HG03045 (cell line): Measurements from ENCODE around the gene NDNF.

ENCODE experiments used
- ATAC-seq: cut with Tn5 transposase; IDR thresholded peaks from one replicate; pipeline ENCODE4 v1.9.1; 2021; ENCODE audit warnings: mild to moderate bottlenecking, moderate library complexity; ENCODE audit not compliant: unreplicated experiment

The NDNF gene, protein sequence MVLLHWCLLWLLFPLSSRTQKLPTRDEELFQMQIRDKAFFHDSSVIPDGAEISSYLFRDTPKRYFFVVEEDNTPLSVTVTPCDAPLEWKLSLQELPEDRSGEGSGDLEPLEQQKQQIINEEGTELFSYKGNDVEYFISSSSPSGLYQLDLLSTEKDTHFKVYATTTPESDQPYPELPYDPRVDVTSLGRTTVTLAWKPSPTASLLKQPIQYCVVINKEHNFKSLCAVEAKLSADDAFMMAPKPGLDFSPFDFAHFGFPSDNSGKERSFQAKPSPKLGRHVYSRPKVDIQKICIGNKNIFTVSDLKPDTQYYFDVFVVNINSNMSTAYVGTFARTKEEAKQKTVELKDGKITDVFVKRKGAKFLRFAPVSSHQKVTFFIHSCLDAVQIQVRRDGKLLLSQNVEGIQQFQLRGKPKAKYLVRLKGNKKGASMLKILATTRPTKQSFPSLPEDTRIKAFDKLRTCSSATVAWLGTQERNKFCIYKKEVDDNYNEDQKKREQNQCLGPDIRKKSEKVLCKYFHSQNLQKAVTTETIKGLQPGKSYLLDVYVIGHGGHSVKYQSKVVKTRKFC

DNA sequence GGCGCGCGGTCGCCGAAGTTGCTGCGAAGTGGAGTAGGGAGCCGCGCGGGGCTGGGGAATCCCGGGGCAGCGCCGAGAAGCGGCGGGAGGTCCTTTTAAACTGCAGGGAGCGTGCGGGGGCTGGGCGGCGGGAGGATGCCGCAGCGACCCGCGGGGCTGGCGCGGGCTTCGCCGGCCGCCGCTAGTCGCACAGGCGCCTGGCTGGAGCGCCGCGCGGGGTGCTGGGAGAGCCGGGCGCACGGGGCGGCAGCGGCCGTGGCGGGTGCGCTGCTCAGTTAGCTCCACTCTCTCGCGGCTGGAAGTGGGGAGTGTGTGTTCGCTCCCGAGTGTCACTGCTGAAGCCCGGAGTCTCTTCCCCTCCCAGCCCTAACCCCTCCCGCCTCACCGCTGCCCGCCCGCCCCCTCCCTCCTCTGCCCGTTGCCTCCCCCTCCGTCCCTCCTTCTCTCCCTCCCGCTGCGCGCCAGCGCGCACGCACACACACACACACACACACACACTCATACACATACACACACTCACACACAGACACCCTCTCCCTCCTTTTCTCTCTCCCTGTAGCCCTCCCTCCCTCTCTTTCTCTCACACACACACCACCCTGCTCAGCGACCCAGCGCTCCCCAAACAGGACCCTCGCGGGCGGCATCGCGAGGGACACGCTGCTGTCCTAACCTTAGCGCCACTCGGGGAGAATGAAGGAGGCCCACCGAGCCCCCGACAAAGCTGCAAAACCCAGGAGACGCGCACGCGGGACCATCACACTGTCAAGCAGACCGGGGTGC, at the start of gene NDNF:
TSS of gene NDNF (minus strand) at position 312 of the 780 bp plus-strand sequence. CDS start 26,698 bp downstream, outside the sequence.
- no peak for ATAC-seq

DNA sequence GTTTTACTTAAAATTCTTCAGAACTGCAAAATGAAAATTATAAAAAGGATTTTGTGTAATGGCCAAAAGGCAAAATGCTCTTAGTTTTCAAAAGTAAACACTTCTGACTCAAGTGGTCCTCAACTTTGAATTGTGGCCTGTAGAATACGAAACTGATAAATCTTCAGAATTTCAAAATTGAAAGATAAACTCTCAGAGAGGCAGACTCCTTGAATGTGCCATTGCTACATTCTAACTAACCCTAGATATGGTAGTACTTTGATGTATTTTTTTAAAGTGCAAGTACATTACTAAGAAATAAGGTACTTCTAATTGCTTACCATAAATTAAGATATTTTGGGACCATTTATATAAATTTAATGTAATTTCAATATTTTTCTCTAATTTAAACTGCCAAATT, 47.4 kb upstream of the NDNF start:
- ATAC-seq = no peak

DNA sequence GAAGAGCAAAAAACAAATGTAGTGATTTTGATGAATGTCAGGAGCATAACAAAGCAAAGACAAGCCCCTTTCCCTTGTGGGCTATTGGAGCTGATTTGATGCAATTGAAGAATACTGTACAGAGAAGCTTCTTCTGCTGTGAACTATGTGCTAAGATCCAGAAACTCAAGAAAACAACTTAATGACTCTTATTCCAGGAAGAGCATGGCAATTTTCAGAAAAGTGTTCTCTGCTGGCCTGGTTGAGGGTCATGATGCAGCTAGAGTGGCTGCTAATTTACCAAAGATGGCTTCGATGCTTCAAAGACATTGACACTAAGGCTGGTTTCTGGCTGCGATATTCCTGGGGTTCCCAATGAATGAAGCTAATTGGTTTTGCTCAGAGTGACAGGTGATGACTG, 46.0 kb upstream of the NDNF start:
- no peak for ATAC-seq

DNA sequence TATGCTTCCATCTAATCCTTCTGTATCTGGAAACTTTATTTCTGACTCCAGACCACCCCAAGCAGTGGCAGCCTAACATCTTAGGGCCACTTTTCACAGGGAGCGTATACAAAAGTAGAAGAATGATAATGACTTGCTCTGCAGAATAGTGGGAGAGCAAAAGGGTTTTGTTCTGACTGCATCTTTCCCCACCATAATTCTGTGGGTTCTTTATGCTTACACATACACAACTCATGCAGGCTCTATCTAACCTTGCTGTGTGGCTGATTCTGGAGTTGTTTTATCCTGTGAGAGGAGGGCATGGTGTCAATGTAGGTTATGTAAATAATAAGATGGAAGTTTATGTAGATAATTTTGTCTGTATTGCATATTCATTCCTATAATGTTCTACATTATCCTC, 42.4 kb upstream of the NDNF start:
- ATAC-seq = no peak

DNA sequence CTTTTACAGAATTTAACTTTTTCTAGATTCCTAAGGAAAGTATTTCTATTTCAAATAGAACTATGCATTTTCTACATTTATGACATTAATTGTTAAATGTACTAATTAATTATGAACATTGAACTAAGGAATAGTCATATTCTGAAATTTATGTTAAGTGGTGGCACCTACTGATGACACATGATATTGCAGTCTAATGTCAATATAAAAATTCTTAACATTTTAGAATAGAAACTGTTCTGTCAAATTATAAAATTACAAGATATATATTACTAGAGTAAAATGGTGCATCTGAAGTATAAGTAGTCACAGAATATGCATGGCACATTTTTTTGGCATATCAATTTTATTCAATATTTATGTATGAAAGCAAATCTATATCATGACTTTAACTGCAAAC, 40.2 kb upstream of the NDNF start:
- no peak for ATAC-seq

DNA sequence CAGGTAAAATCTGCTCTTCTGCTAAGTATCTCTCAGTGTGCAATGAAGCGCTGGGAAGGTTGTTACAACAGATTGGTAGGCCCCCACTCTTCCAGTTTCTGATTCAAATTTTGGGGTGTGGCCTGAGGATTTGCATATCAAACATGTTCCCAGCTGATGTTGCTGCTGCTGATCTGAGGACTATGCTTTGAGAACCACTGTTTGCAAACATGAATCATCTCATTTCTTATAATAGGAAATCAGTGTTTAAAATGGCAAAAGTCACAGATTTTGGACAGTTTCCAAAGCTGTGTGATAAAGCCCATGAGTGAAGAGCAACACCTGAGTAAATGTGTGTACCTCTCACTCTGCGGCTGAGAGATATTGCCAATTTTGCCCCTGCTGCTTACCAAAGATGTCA, 36.2 kb upstream of the NDNF start:
- no peak for ATAC-seq

DNA sequence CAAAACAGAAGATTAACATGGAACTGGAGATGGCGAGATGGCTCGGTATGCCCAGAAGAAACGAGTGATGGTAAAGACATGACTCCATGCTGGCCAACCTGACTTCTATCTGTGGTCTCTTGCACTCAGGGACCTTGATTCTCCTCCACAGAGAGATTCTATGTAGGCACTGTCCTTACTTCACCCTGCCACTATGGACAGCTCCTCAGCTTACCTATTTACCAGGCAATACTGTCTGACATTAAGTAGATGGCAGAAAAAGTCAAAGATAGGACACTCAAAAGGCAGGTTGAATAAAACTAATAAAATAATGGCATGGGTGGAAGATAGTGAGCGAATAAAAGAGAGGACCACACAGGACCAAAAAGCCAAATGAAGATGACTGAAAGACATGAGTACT, 35.2 kb upstream of the NDNF start:
- ATAC-seq = no peak

DNA sequence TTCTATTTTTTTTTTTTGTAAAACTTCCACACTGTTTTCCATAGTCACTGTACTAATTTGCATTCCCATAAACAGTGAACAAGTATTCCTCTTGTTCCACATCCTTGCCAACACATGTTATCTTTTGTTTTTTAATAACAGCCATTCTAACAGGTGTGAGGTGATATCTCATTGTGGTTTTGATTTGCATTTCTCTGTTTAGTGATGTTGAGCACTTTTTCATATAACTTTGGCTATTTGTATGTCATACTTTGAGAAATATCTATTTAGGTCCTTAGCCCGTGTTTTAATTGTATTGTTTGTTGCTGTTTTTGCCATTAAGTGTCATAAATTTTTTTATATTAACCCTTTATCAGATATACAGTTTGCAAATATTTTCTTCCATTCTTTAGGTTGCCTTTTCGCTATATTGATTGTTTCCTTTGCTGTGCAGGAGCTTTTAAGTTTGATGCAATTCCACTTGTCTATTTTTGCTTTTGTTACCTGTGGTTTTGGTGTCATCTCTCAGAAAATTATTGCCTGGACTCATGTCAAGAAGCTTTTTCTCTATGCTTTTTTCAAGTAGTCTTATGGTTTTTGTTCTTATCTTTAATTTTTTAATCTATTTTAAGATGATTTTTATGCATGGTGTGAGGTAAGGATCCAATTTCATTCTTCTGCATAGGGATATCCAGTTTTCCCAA, 27.9 kb upstream of the NDNF start:
- ATAC-seq = no peak

DNA sequence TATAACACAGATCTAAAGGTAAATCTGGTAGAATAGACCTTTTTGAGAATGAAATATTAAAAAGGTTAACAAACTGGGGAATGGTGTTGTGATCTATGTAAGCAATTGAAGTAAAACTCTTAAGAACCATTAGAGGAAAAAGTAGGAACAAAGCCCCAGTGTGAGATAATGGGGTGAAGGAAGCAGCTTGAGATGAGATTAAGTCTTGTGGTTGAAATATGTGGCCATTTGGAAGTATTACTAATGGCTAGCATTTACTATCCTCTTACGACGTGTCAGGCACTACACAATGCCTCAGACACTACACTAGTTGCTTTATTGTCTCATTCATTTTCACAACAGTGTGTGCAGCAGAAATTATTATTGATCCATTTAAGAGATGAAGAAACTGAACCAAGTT, 25.9 kb upstream of the NDNF start:
- ATAC-seq = no peak

DNA sequence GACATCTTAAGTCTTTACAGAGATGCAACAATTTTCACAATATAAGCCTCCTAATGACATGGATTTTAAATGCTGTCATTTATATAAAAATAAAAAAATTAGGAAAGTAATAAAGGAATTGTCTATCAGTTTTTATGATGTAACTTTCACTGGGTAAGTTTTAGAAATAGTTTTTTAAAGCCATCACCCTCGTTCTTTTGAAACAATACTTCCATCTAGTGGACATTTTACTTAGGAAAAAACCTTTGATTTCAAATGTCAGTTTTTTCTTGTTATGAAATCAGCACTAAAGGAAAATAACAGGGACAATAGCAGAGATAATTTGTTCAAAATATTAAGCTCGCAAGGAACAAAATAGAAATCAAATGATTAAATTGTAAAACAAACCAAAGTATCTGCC, 24.3 kb upstream of the NDNF start:
- no peak for ATAC-seq

DNA sequence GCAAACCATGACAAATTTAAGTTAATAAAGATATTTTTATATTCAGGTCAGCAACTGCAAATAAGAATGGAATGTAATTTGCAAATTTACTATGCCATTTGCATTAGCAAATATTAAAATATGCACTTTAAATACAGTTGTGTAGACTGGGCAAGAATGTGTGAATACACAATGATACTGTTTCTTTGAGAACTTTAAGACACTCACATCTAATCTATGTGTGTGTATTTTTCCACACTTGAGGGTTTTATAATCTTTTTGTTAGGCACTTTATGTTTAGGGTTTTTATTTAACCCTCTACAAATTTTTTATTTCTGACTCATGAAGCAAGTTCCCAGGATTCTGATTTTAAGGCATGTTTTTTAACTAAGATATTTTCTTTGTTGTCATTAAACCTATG, 23.9 kb upstream of the NDNF start:
- ATAC-seq = no peak

DNA sequence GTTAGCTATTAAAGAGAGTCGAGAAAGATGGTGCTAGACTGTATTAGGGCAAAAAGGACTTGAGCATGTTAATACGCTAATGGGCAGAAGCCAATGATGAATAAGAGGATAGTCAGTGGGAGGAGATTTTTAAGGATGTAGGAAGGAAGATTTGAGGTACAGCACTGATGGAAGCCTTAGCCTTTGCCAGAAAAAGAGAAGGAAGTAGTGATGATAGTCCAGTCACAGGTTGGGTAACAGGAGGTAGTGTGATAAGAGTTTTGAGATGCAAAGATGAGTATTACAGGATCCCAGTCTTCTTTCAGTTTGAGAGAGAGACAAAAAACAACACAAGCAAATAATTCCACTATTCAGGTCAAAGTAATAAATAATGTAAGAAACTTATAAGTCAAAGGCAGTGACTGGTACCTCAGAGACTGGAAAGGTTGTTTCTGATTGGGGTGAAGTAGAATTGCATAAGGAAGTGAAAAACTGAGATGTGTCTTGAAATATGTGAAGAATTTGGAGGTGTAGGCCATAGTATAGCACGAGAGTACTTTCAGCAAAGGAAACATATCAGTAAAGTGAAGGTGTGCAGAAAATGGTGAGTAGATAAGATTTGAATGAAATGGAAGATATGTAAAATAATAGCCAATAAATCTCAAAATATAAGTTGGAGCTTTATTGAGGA, 22.1 kb upstream of the NDNF start:
- ATAC-seq = no peak

DNA sequence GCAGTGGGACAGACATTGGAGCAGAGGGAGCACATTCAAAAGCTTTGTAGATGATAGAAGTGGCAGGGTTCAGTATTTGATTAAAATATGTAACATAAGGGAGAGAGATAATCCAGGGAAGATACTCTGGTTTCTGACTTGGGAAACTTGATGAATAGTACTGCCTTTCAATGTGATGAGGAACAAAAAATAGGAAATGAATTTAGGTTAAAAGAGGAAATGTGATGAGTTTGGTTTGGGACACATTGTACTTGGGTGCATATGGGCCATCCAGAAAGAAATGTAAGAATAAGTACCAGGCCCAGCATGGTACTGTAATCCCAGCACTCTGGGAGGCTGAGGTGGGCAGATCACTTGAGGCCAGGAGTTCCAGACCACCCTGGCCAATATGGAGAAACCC, 20.9 kb upstream of the NDNF start:
- no peak for ATAC-seq

DNA sequence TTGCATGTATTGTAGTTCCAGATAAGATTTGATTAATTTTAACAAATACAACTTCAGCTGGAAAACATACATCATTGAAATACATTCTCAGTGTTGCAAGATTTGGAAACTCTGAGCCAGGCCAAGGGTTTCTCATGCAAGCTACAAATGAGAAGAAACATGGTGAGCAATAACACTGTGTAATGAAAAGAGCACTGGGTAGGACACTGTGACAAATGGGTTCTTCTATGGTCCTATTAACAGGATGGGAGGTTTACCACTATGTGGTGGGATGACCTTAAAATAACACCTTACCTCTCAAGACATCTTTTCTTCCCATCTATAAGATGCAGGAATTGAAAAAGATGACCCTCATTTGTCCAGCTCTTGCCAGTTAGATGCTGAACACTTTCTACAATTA, 19.6 kb upstream of the NDNF start:
- no peak for ATAC-seq

DNA sequence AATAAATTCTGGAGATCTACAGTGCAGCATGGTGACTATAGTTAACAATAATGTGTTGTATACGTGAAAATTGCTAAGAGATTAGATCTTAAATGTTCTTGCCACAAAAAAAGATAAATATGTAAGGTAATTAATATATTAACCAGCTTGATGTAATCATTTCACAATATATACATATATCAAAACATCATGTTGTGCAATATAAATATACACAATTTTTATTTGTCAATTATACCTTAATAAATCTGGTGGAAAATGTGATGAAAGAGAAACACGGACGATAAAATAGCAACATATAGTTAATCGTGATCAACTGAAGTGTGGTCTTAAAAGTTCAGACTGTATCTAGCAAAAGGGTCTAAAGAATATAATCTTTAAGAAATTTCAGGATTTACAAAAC, 16.5 kb upstream of the NDNF start:
- ATAC-seq = no peak

DNA sequence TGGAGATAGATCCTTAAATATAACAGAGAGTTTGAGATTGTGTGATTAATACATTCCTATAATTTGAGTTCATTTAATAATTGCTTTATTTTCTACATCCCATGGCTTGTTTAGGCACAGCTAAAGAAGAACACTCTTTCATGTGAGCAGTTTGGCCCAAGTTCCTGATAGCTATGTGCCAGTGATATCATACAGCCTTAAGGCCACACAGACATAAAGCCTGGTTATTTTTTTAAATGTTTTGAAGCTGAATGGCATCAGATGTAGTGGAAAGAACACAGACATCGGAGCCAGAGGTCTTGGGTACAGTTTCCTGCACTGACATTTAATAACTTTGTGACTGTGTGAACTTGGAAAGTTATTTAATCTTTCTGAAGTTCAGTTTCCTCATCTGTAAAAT, 7.0 kb upstream of the NDNF start:
- no peak for ATAC-seq

DNA sequence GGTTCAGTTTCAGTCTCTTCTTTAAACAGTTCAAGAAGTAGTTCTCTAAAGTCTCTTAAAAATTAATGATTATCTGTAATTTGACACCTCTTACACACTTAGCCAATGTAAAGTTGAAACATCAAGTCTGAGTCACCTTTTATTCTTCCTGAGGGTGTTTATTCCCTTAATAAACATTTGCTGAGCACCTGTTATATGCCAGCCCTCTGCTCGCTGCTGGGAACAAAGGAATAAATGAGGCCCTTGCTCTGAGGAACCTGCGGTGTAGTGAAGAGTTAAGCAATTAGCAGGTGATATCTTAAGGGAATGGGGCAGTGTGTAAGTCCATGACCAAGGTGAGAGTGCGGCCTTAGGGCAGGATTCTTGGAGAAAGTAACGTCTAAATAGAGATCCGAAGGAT, 5.2 kb upstream of the NDNF start:
- ATAC-seq = no peak

DNA sequence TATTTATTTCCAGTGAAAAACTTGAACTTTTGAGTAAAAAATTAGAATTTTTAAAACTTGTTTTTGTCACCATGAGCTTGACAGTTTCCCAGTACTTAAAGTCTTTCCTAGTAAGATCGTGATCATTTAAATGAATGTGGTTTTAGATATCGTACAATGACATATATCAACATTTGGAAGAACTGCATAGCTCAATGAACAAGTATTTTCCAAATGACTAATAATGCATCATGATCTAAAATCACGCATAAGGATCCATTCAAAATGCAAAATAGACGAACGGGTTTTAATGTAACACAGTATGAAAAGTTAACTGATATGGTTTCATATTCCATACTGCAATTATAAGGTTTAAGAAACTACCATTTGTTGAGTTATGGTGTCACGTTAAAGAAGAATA, 4.1 kb upstream of the NDNF start:
- no peak for ATAC-seq

DNA sequence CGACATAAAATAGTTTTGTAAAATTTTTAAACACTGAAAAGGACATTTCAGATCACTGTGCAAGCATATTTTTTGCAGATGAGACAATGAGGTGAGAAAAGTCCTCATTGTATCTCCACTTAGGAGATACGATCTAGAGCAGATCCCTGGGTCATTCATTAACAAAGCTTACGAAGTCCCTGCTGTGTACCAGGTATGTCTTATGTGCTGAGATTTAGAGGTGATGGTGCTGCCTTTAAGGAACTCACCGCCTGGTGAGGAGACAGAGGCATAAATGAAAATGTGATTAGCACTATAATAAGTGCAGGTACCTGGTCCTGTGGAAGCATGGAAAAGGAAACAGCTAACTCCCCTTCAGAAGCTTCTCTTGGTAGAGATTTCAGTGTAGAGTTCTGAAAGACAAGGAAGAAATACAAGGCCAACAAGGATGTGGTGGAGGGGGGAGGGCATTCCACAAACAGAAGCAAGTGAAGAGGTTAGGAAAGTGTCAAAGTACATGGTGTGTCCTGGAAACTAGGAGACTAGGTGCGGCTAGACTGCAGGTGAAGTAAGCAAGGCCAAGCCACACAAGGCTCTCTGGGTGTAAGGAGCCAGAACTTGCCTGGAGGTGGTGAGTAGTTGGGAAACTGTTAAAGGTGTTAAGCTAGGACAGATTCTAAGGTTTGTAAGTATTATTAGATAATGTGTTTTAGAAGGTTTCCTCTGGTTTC, 1.5 kb upstream of the NDNF start:
- no peak for ATAC-seq

DNA sequence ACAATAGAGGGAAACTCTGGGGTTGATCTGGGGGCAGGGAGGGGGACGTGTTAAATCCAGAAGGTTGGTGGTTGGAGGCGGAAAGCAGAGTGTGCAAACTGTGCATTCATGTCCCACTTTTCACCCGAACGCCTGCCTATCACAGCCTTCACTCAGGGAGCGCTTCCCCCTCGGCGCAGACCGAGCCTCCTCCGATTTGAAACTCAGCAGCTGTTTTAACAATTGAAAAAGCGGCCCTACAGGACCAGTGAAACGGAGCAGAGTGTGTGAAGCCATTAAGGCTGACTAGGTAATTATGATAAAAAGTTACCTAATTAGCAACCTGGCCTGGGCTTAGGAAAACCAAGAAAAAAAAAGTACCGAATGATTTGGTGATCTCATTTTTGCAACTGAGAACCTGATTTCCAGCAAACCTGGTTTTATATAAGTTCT, 685 bp upstream of the NDNF start:
- ATAC-seq = no peak
